Neural progenitor cell (in vitro differentiated cells): ENCODE data around the gene AMTN. TPM values are rescaled to one million over a fixed set of nuclear protein-coding genes. Genes with fewer than 3 reads are reported as not detected.

Source experiments
- DNase-seq: peaks from one replicate; pipeline ENCODE4 v3.0.0-alpha.2; 2016; ENCODE audit warnings: low spot score
- H2AFZ ChIP-seq: fragments of 200-600 bp; sonication (generic); replicated peaks from 2 replicates; pipeline ENCODE4 v1.6.1; 2016; ENCODE audit warnings: antibody characterized with exemption
- H3F3A ChIP-seq: fragments of 200-600 bp; sonication (generic); 2 replicates; pipeline ENCODE4 v1.6.1; 2016; ENCODE audit warnings: antibody characterized with exemption, low read depth
- H3K27ac ChIP-seq: fragments of 200-600 bp; sonication (generic); 2 replicates; pipeline ENCODE4 v1.5.1; 2016; ENCODE audit warnings: mild to moderate bottlenecking
- H3K27me3 ChIP-seq: fragments of 200-600 bp; sonication (generic); 2 replicates; pipeline ENCODE4 v1.6.1; 2016; ENCODE audit warnings: mild to moderate bottlenecking, moderate library complexity
- H3K36me3 ChIP-seq: fragments of 200-600 bp; sonication (generic); 2 replicates; pipeline ENCODE4 v1.5.1; 2016
- H3K4me1 ChIP-seq: fragments of 200-600 bp; sonication (generic); 2 replicates; pipeline ENCODE4 v1.6.1; 2016; ENCODE audit warnings: mixed run types
- H3K4me2 ChIP-seq: fragments of 200-600 bp; sonication (generic); 2 replicates; pipeline ENCODE4 v1.6.1; 2016
- H3K4me3 ChIP-seq: fragments of 200-600 bp; sonication (generic); 2 replicates; pipeline ENCODE4 v1.5.1; 2016
- H3K79me2 ChIP-seq: fragments of 200-600 bp; sonication (generic); 2 replicates; pipeline ENCODE4 v1.6.1; 2016; ENCODE audit warnings: low read depth
- H3K9ac ChIP-seq: fragments of 200-600 bp; sonication (generic); 2 replicates; pipeline ENCODE4 v1.6.1; 2016
- H3K9me3 ChIP-seq: fragments of 200-600 bp; sonication (generic); 2 replicates; pipeline ENCODE4 v1.5.1; 2016; ENCODE audit warnings: low read depth
- H4K20me1 ChIP-seq: fragments of 200-600 bp; sonication (generic); 2 replicates; pipeline ENCODE4 v1.6.1; 2016; ENCODE audit warnings: low read depth
- H3K27ac Mint-ChIP-seq: 3 replicates; pipeline ENCODE4 v1.8.0; 2021; ENCODE audit warnings: mixed read lengths
- H3K27me3 Mint-ChIP-seq: 2 replicates; pipeline ENCODE4 v1.8.0; 2022; ENCODE audit warnings: low read depth, mild to moderate bottlenecking, inconsistent platforms, moderate library complexity, mixed read lengths; ENCODE audit not compliant: insufficient read depth
- H3K36me3 Mint-ChIP-seq: 3 replicates; pipeline ENCODE4 v1.8.0; 2021; ENCODE audit warnings: mixed read lengths
- H3K4me1 Mint-ChIP-seq: 3 replicates; pipeline ENCODE4 v1.8.0; 2021; ENCODE audit warnings: mixed read lengths
- H3K4me3 Mint-ChIP-seq: 3 replicates; pipeline ENCODE4 v1.8.0; 2021; ENCODE audit warnings: mild to moderate bottlenecking, moderate library complexity, mixed read lengths
- H3K9me3 Mint-ChIP-seq: 3 replicates; pipeline ENCODE4 v1.8.0; 2020; ENCODE audit warnings: mixed read lengths
- EZH2 ChIP-seq: fragments of 200-600 bp; sonication (generic); IDR thresholded peaks from 2 replicates; pipeline ENCODE4 v1.6.1; 2017; ENCODE audit warnings: antibody characterized with exemption, mild to moderate bottlenecking, moderate library complexity
- EZH2phosphoT487 ChIP-seq: fragments of 200-600 bp; sonication (generic); IDR thresholded peaks from 2 replicates; pipeline ENCODE4 v1.6.1; 2017; ENCODE audit warnings: antibody characterized with exemption
- total RNA-seq: library from RNA; depleted of rRNA; stranded (reverse); fragments of >200 nt; gene quantifications from 2 replicates; pipeline ENCODE4 v1.2.3, GENCODE V29; 2015; ENCODE audit warnings: low replicate concordance
- TF ChIP-seq, protein P1 (sequence below): fragments of 200-600 bp; sonication (generic); IDR thresholded peaks from 2 replicates; pipeline ENCODE4 v1.5.1; 2017; ENCODE audit warnings: antibody characterized with exemption, mild to moderate bottlenecking

The AMTN gene
- total RNA-seq, 1 donor from 2014 or later, result not detected

GRCh38 chr4:70559211-70559830 is 41.0 kb downstream of the AMTN start:
- Histone ChIP-seq H3K4me3 (no peak overlapping the region), H3K9ac (no peak overlapping the region), H3K27me3 (no peaks in the 10 kb centered on the region), H3K9me3 (no peaks in the 10 kb centered on the region), H3K4me1 (no peaks in the 10 kb centered on the region), H3K4me2 (no peak overlapping the region), H3K36me3 (no peaks in the 10 kb centered on the region), H3K79me2 (no peaks in the 10 kb centered on the region), H3K27ac (no peak overlapping the region), H2AFZ (peak overlapping the region; percentile 44), H3F3A (no peaks in the 10 kb centered on the region), H4K20me1 (no peaks in the 10 kb centered on the region)
- H3K4me1 Mint-ChIP-seq, result no peaks in the 10 kb centered on the region
- H3K36me3 Mint-ChIP-seq, result no peaks in the 10 kb centered on the region
- H3K9me3 Mint-ChIP-seq, result no peaks in the 10 kb centered on the region
- no peak overlapping the region for H3K27ac Mint-ChIP-seq
- TF ChIP-seq, protein P1, sequence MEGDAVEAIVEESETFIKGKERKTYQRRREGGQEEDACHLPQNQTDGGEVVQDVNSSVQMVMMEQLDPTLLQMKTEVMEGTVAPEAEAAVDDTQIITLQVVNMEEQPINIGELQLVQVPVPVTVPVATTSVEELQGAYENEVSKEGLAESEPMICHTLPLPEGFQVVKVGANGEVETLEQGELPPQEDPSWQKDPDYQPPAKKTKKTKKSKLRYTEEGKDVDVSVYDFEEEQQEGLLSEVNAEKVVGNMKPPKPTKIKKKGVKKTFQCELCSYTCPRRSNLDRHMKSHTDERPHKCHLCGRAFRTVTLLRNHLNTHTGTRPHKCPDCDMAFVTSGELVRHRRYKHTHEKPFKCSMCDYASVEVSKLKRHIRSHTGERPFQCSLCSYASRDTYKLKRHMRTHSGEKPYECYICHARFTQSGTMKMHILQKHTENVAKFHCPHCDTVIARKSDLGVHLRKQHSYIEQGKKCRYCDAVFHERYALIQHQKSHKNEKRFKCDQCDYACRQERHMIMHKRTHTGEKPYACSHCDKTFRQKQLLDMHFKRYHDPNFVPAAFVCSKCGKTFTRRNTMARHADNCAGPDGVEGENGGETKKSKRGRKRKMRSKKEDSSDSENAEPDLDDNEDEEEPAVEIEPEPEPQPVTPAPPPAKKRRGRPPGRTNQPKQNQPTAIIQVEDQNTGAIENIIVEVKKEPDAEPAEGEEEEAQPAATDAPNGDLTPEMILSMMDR, result peak; percentile 90
- TF ChIP-seq EZH2phosphoT487, result no peak
- no peaks in the 10 kb centered on the region for H3K27me3 Mint-ChIP-seq
- H3K4me3 Mint-ChIP-seq, result no peak overlapping the region
- peak; percentile 64 for DNase-seq

DNA sequence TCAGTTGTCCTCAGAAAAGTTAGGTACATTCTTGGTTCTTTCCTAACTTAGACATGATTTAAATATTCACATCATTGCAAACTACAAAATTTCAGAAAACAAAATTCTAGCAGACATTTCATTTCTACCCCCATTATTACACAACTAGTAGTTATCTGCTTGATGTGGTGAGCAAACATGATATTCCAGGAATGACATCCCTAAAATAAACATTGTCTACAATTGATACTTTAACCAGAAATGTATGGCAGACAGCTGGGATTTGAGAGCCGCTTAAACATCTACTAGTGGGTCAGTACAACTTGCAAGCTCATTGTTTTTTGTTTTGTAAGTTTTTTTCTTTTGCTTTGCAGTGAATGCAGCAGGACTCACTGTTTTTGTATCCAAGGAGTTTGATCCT is 41.6 kb downstream of the AMTN start:
- no peak overlapping the region for H3K9ac ChIP-seq
- Mint-ChIP-seq H3K4me1 (no peaks in the 10 kb centered on the region), H3K36me3 (no peaks in the 10 kb centered on the region), H3K4me3 (no peak overlapping the region), H3K27me3 (no peaks in the 10 kb centered on the region), H3K27ac (no peak overlapping the region), H3K9me3 (no peaks in the 10 kb centered on the region)
- no peaks in the 10 kb centered on the region for H3K9me3 ChIP-seq
- H3F3A ChIP-seq, result no peaks in the 10 kb centered on the region
- peak overlapping the region; percentile 44 for H2AFZ ChIP-seq
- no peak overlapping the region for H3K27ac ChIP-seq
- TF ChIP-seq EZH2phosphoT487, result no peak
- TF ChIP-seq, protein P1, result no peak
- no peak for TF ChIP-seq EZH2
- H3K4me3 ChIP-seq, result no peak overlapping the region
- H3K4me1 ChIP-seq, result no peaks in the 10 kb centered on the region
- no peaks in the 10 kb centered on the region for H4K20me1 ChIP-seq
- DNase-seq, result no peak
- no peak overlapping the region for H3K4me2 ChIP-seq
- H3K27me3 ChIP-seq, result no peaks in the 10 kb centered on the region
- no peaks in the 10 kb centered on the region for H3K79me2 ChIP-seq
- H3K36me3 ChIP-seq, result no peaks in the 10 kb centered on the region

- H3K4me3 Mint-ChIP-seq, result no peak overlapping the region
- H3K4me1 Mint-ChIP-seq, result no peaks in the 10 kb centered on the region
Observed at GRCh38 chr4:70564033-70564432, 45.7 kb downstream of the AMTN start.

More at GRCh38 chr4:70564033-70564432, 45.7 kb downstream of the AMTN start:
- Mint-ChIP-seq H3K36me3 (no peaks in the 10 kb centered on the region), H3K27me3 (no peaks in the 10 kb centered on the region), H3K27ac (no peak overlapping the region), H3K9me3 (peaks cover 5% of the 10 kb centered on the region)
- Histone ChIP-seq H2AFZ (no peak overlapping the region), H3K4me1 (no peaks in the 10 kb centered on the region), H3K79me2 (no peaks in the 10 kb centered on the region), H3K4me3 (no peak overlapping the region), H3K36me3 (no peaks in the 10 kb centered on the region), H3K4me2 (no peak overlapping the region), H3F3A (no peaks in the 10 kb centered on the region), H3K9me3 (no peaks in the 10 kb centered on the region), H3K9ac (no peak overlapping the region), H3K27ac (no peak overlapping the region), H3K27me3 (no peaks in the 10 kb centered on the region), H4K20me1 (no peaks in the 10 kb centered on the region)
- TF ChIP-seq EZH2 (no peak), EZH2phosphoT487 (no peak)
- TF ChIP-seq, protein P1, result no peak
- no peak for DNase-seq
